H9 (cell line): ENCODE measurements around the gene SPEF2. TPM values are rescaled to one million over a fixed set of nuclear protein-coding genes. Genes with fewer than 3 reads are reported as not detected.

Experiments used
- DNase-seq: peaks from one replicate; pipeline ENCODE4 v3.0.0-alpha.2; 2017
- H2AFZ ChIP-seq: one replicate; pipeline ENCODE4 v1.6.1; 2013; ENCODE audit warnings: mild to moderate bottlenecking, low read length, control low read depth, moderate library complexity
- H2AK5ac ChIP-seq: 2 replicates; pipeline ENCODE4 v1.6.1; 2013; ENCODE audit warnings: low read length, control low read depth, mixed read lengths; ENCODE audit not compliant: insufficient read length
- H2BK120ac ChIP-seq: one replicate; pipeline ENCODE4 v1.6.1; 2013; ENCODE audit warnings: low read depth, mild to moderate bottlenecking, low read length, control low read depth, inconsistent platforms; ENCODE audit not compliant: poor library complexity, severe bottlenecking
- H2BK12ac ChIP-seq: 2 replicates; pipeline ENCODE4 v1.6.1; 2013; ENCODE audit warnings: low read length, control low read depth, mixed read lengths, low read depth; ENCODE audit not compliant: insufficient read length
- H2BK15ac ChIP-seq: 2 replicates; pipeline ENCODE4 v1.6.1; 2013; ENCODE audit warnings: low read depth, low read length, control low read depth
- H2BK20ac ChIP-seq: one replicate; pipeline ENCODE4 v1.6.1; 2013; ENCODE audit warnings: low read depth, mild to moderate bottlenecking, low read length, control low read depth, inconsistent platforms; ENCODE audit not compliant: poor library complexity, severe bottlenecking
- H2BK5ac ChIP-seq: 2 replicates; pipeline ENCODE4 v1.6.1; 2013; ENCODE audit warnings: low read length, control low read depth, mixed read lengths; ENCODE audit not compliant: insufficient read length
- H3K14ac ChIP-seq: 2 replicates; pipeline ENCODE4 v1.6.1; 2013; ENCODE audit warnings: low read length, control low read depth; ENCODE audit not compliant: insufficient read depth
- H3K18ac ChIP-seq: 2 replicates; pipeline ENCODE4 v1.6.1; 2013; ENCODE audit warnings: low read depth, mild to moderate bottlenecking, mixed read lengths, low read length, control low read depth; ENCODE audit not compliant: insufficient read length
- H3K23ac ChIP-seq: 2 replicates; pipeline ENCODE4 v1.6.1; 2013; ENCODE audit warnings: low read length, control low read depth, mixed read lengths, low read depth; ENCODE audit not compliant: insufficient read length
- H3K23me2 ChIP-seq: 2 replicates; pipeline ENCODE4 v1.6.1; 2013; ENCODE audit warnings: low read depth, mild to moderate bottlenecking, mixed read lengths, low read length, control low read depth; ENCODE audit not compliant: insufficient read length, poor library complexity, severe bottlenecking
- H3K27ac ChIP-seq: 2 replicates; pipeline ENCODE4 v1.5.1; 2013; ENCODE audit warnings: low read length, control low read depth, mixed read lengths, low read depth; ENCODE audit not compliant: insufficient read length
- H3K27me3 ChIP-seq: 2 replicates; pipeline ENCODE4 v1.6.1; 2013; ENCODE audit warnings: low read length, control low read depth, inconsistent platforms; ENCODE audit not compliant: insufficient read depth
- H3K4ac ChIP-seq: 2 replicates; pipeline ENCODE4 v1.6.1; 2013; ENCODE audit warnings: low read depth, mild to moderate bottlenecking, control low read depth, inconsistent platforms, low read length, moderate library complexity
- H3K4me1 ChIP-seq: 2 replicates; pipeline ENCODE4 v1.6.1; 2013; ENCODE audit warnings: low read length, control low read depth, inconsistent platforms; ENCODE audit not compliant: insufficient read depth
- H3K4me2 ChIP-seq: 2 replicates; pipeline ENCODE4 v1.6.1; 2013; ENCODE audit warnings: low read length, control low read depth, mixed read lengths; ENCODE audit not compliant: insufficient read length, insufficient read depth
- H3K56ac ChIP-seq: 2 replicates; pipeline ENCODE4 v1.6.1; 2013; ENCODE audit warnings: low read depth, mild to moderate bottlenecking, mixed read lengths, low read length, control low read depth; ENCODE audit not compliant: insufficient read length
- H3K79me1 ChIP-seq: 2 replicates; pipeline ENCODE4 v1.6.1; 2013; ENCODE audit warnings: low read depth, mild to moderate bottlenecking, moderate library complexity, low read length, control low read depth, inconsistent platforms; ENCODE audit not compliant: insufficient read depth, poor library complexity, severe bottlenecking
- H3K79me2 ChIP-seq: 2 replicates; pipeline ENCODE4 v1.6.1; 2013; ENCODE audit warnings: low read length, control low read depth, inconsistent platforms; ENCODE audit not compliant: insufficient read depth
- H3K9ac ChIP-seq: 2 replicates; pipeline ENCODE4 v1.6.1; 2013; ENCODE audit warnings: low read length, control low read depth, mixed read lengths; ENCODE audit not compliant: insufficient read length; ENCODE audit errors: extremely low read depth
- H3K9me3 ChIP-seq: one replicate; pipeline ENCODE4 v1.6.1; 2013; ENCODE audit warnings: low read depth, low read length, inconsistent platforms; ENCODE audit not compliant: control insufficient read depth
- H3T11ph ChIP-seq: one replicate; pipeline ENCODE4 v1.6.1; 2013; ENCODE audit warnings: mild to moderate bottlenecking, low read length, control low read depth, inconsistent platforms
- H4K20me1 ChIP-seq: one replicate; pipeline ENCODE4 v1.6.1; 2013; ENCODE audit not compliant: control insufficient read depth, insufficient read length, insufficient read depth
- H4K5ac ChIP-seq: 2 replicates; pipeline ENCODE4 v1.6.1; 2013; ENCODE audit warnings: low read depth, mild to moderate bottlenecking, mixed read lengths, low read length, control low read depth; ENCODE audit not compliant: insufficient read length
- H4K8ac ChIP-seq: replicated peaks from 2 replicates; pipeline ENCODE4 v1.6.1; 2013; ENCODE audit warnings: low read length, control low read depth, mixed read lengths, low read depth; ENCODE audit not compliant: insufficient read length
- H4K91ac ChIP-seq: 2 replicates; pipeline ENCODE4 v1.6.1; 2013; ENCODE audit warnings: low read depth, mild to moderate bottlenecking, moderate library complexity, mixed read lengths, low read length, control low read depth; ENCODE audit not compliant: insufficient read length
- H3K27ac Mint-ChIP-seq, 3 experiments: 2 replicates in 2 of 3; 3 replicates in 1 of 3; pipeline ENCODE4 v1.8.0; 2020 to 2021; ENCODE audit warnings: mixed read lengths in 3 of 3, mild to moderate bottlenecking in 1 of 3, moderate library complexity in 1 of 3
- H3K27me3 Mint-ChIP-seq: 2 replicates; pipeline ENCODE4 v1.8.0; 2021; ENCODE audit warnings: low read depth, mild to moderate bottlenecking, moderate library complexity, mixed read lengths
- H3K36me3 Mint-ChIP-seq, 3 experiments: 2 replicates in 2 of 3; 3 replicates in 1 of 3; pipeline ENCODE4 v1.8.0; 2020 to 2021; ENCODE audit warnings: low read depth in 3 of 3, mixed read lengths in 3 of 3; ENCODE audit not compliant: insufficient read depth in 1 of 3
- H3K4me1 Mint-ChIP-seq, 2 experiments: 2 replicates each; pipeline ENCODE4 v1.8.0; 2020; ENCODE audit warnings: mixed read lengths in 2 of 2
- H3K4me3 Mint-ChIP-seq, 2 experiments: 2 replicates in 1 of 2; 3 replicates in 1 of 2; pipeline ENCODE4 v1.8.0; 2020 to 2021; ENCODE audit warnings: mild to moderate bottlenecking in 2 of 2, mixed read lengths in 2 of 2, moderate library complexity in 1 of 2
- H3K9me3 Mint-ChIP-seq, 2 experiments: 2 replicates in 1 of 2; 3 replicates in 1 of 2; pipeline ENCODE4 v1.8.0; 2020; ENCODE audit warnings: mild to moderate bottlenecking in 2 of 2, mixed read lengths in 2 of 2, moderate library complexity in 1 of 2
- CTCF ChIP-seq: fragments of 200-600 bp; sonication (generic); conservative IDR thresholded peaks from 3 replicates; pipeline ENCODE4 v1.8.0; 2021; ENCODE audit warnings: antibody characterized with exemption, mild to moderate bottlenecking
- WGBS: extraction: QIAGEN DNeasy Blood & Tissue Kit; methylation state at CpG from one replicate; pipeline ENCODE4 v1.1.7; 2013; ENCODE audit warnings: missing lambda C conversion rate, low lambda C conversion rate, mixed read lengths; ENCODE audit not compliant: insufficient read length; ENCODE audit errors: extremely low coverage; 5-methylcytosine and 5-hydroxymethylcytosine counted together
- total RNA-seq: library from RNA; stranded (reverse); gene quantifications from 2 replicates; pipeline ENCODE4 v1.2.1, GENCODE V29; 2021

The SPEF2 gene
- total RNA-seq, 1 experiment from 2014 or later: 1.0 TPM

DNA sequence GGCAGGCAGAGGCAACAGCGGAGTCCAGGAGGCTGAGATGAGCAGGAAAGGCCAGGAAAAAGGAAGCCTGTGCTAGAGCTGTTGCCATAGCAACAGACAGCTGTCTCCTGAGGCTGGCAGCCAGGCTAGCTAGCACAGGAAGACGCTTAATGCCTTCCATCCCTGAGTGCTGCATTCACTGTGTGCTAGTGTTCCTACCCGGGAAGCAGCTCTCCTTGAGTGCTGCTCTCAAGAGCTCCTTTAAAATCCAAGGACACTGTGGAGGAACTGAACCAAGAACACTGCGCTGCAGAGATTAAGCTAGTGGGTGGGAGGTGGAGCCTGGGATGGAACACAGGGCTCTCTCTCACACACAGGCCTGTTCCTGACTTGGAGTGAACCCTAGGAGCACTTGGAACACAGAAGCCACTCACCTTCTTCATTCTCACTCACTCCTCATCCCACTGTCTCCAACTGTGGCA is 185.6 kb downstream of the SPEF2 start:
- Histone ChIP-seq H4K5ac (no peak overlapping the region), H2BK15ac (no peak overlapping the region), H3K9ac (no peak overlapping the region), H4K20me1 (no peaks in the 10 kb centered on the region), H2BK20ac (no peak overlapping the region), H3K56ac (no peak overlapping the region), H3K14ac (no peak overlapping the region), H3K4me2 (no peak overlapping the region), H2BK12ac (no peak overlapping the region), H4K8ac (no peak overlapping the region), H2AFZ (no peak overlapping the region), H4K91ac (no peak overlapping the region), H3K27ac (no peak overlapping the region), H3K27me3 (no peaks in the 10 kb centered on the region), H2BK120ac (no peak overlapping the region), H3K79me2 (no peaks in the 10 kb centered on the region), H2BK5ac (no peak overlapping the region), H3K79me1 (no peaks in the 10 kb centered on the region), H2AK5ac (no peak overlapping the region), H3K23ac (no peak overlapping the region), H3K23me2 (no peaks in the 10 kb centered on the region), H3K4me1 (no peaks in the 10 kb centered on the region), H3T11ph (no peak overlapping the region), H3K4ac (no peak overlapping the region), H3K9me3 (no peaks in the 10 kb centered on the region), H3K18ac (no peak overlapping the region)
- peak; percentile 80 for DNase-seq
- no peaks in the 10 kb centered on the region for H3K36me3 Mint-ChIP-seq
- peaks cover 3% of the 10 kb centered on the region for H3K27me3 Mint-ChIP-seq
- peaks cover 6 to 9% of the 10 kb centered on the region in 2 experiments; a peak in 2 of 4 replicates for H3K4me1 Mint-ChIP-seq
- TF ChIP-seq CTCF: no peak
- H3K27ac Mint-ChIP-seq: no peak overlapping the region
- no peaks in the 10 kb centered on the region for H3K9me3 Mint-ChIP-seq
- H3K4me3 Mint-ChIP-seq: no peak overlapping the region
- WGBS: no CpG with 5 or more reads among the region's 4 CpGs
